Activated CD8-positive, alpha-beta memory T cell treated with anti-CD3 and anti-CD28 coated beads for 48 hours (primary cell): ENCODE results near the gene PTGER2.

Source experiments
- DNase-seq, 3 experiments: peaks; one replicate each; pipeline ENCODE4 v3.0.0-alpha.2; 2020; ENCODE audit warnings: low read depth in 2 of 3, low spot score in 2 of 3

PTGER2 gene

GRCh38 chr14:52313903-52314594 is at the start of gene PTGER2:
Gene PTGER2, plus strand, starts transcription at chr14:52314312. Its CDS starts 237 bp downstream, at chr14:52314549.
- DNase-seq, result peak; percentile 62 to 83 (median 72)

- DNase-seq, result no peak
These were observed 48.9 kb upstream of the PTGER2 start for GRCh38 chr14:52265253-52265652.

GRCh38 chr14:52266179-52266578 is 47.9 kb upstream of the PTGER2 start:
- no peak for DNase-seq

GRCh38 chr14:52266782-52267181 is 47.3 kb upstream of the PTGER2 start:
- DNase-seq, result no peak

- peak in 1 of 3 experiments; percentile 34 for DNase-seq
These were observed 46.4 kb upstream of the PTGER2 start, which contains the start of gene PTGDR for GRCh38 chr14:52267501-52268278. Gene PTGDR, plus strand, starts transcription at chr14:52267698. Its CDS starts 117 bp downstream, at chr14:52267815.

GRCh38 chr14:52268279-52269061 is 45.6 kb upstream of the PTGER2 start:
- no peak for DNase-seq

- no peak for DNase-seq
These were observed 45.0 kb upstream of the PTGER2 start for GRCh38 chr14:52269100-52269499.

- DNase-seq, result no peak
These were observed 44.1 kb upstream of the PTGER2 start for GRCh38 chr14:52269982-52270381.

GRCh38 chr14:52271538-52271937 is 42.6 kb upstream of the PTGER2 start:
- DNase-seq, result no peak

GRCh38 chr14:52272375-52272774 is 41.7 kb upstream of the PTGER2 start:
- no peak for DNase-seq

- no peak for DNase-seq
These were observed 38.7 kb upstream of the PTGER2 start for GRCh38 chr14:52275372-52275771.

GRCh38 chr14:52277552-52277951 is 36.6 kb upstream of the PTGER2 start:
- no peak for DNase-seq

- no peak for DNase-seq
These were observed 34.7 kb upstream of the PTGER2 start for GRCh38 chr14:52279408-52279807.

- no peak for DNase-seq
These were observed 31.0 kb upstream of the PTGER2 start for GRCh38 chr14:52283099-52283498.

GRCh38 chr14:52286661-52287649 is 27.2 kb upstream of the PTGER2 start:
- no peak for DNase-seq

- DNase-seq, result no peak
These were observed 17.7 kb upstream of the PTGER2 start for GRCh38 chr14:52296378-52296777.

GRCh38 chr14:52298795-52299194 is 15.3 kb upstream of the PTGER2 start:
- no peak for DNase-seq

GRCh38 chr14:52299692-52300278 is 14.3 kb upstream of the PTGER2 start:
- no peak for DNase-seq

- DNase-seq, result no peak
These were observed 10.9 kb upstream of the PTGER2 start for GRCh38 chr14:52303236-52303635.
